HG03457 (cell line): Measurements from ENCODE around the gene PAK6.
A peak's percentile ranks its signal among the peaks of the same experiment; 100 is the strongest.

Experiments used
- ATAC-seq: cut with Tn5 transposase; IDR thresholded peaks from one replicate; pipeline ENCODE4 v1.9.1; 2021; ENCODE audit warnings: moderate number of reproducible peaks; ENCODE audit not compliant: unreplicated experiment

The PAK6 gene

GRCh38 chr15:40307421-40308211 is 68.8 kb downstream of the PAK6 start, which contains the start of gene PLCB2:
Gene PLCB2, minus strand, starts transcription at chr15:40307935. Its CDS starts 263 bp downstream, at chr15:40307672.
- ATAC-seq = no peak

GRCh38 chr15:40309344-40309862 is 70.5 kb downstream of the PAK6 start:
- ATAC-seq = no peak

DNA sequence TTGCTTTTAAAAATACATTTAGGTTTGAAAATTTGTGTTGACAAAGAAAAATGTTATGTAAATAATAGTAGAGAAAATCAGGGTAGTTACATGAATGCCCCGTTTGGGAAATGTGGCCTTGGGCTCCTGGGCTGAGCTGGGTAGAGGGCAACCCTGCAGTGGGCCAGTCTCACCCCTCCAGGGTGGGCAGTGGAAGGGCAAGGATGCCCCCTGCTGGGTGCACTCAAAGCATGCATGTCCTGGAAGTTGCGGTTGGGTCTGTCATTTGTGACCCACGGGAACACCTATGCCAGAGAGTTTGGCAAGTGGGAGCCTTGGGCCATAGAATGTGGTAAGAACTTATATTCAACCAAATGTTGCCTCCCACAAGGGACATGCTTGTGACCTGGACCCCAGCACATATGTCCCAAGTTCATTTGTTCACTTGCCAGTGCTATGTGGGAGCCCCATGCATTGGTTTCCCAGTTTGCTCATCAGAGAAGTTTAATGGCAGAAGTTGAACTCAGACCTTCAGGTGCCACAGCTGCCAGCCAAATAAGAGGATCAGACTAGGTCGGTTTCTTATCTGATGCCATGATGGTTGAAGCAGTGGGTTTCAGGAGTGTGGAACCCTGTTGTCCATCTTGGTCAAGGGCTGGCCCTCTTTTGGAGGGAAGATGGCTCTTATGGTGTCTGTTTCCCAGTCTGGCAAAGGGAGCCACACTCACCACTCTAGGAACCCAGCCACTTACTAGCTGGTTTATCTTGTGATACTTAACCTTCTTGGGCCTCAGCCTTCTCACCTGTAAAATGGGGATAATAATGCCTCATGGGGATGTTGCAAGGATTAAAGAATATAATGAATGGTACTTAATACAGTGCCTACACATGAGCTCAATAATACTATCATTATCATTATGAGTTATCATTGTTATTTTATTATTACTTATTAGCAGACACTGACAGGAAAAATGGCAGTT is 71.4 kb downstream of the PAK6 start:
- no peak for ATAC-seq

- ATAC-seq = no peak
These were observed 72.1 kb downstream of the PAK6 start for GRCh38 chr15:40310993-40311392.

DNA sequence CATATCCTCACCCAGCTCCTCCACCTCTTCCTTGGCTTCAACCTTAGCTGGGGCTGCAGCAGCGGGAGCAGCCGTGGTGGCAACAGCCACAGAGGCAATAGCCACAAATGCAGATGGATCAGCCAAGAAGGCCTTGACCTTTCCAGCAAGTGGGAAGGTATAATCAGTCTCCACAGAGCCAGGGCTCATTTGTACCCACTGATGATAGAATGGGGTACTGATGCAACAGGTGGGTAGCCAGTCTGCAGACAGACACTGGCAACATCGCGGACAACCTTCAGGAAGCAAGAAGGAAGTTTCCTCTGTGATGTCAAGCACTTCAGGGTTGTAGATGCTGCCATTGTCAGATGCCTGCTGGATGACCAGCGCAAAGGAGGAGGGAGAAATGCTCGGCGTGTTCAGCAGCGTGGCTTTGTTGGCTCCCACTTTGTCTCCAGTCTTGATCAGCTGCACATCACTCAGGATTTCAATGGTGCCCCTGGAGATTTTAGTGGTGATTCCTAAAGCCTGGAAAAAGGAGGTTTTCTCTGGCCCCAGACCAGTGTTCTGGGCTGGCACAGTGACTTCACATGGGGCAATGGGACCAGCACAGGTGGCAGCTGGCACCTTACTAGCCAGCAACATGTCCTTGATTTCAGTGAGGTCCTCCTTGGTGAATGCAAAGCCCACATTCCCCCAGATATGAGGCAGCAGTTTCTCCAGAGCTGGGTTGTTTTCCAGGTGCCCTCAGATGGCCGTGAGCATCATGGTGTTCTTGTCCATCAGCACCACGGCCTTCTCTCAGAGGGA is 73.7 kb downstream of the PAK6 start:
- no peak for ATAC-seq

DNA sequence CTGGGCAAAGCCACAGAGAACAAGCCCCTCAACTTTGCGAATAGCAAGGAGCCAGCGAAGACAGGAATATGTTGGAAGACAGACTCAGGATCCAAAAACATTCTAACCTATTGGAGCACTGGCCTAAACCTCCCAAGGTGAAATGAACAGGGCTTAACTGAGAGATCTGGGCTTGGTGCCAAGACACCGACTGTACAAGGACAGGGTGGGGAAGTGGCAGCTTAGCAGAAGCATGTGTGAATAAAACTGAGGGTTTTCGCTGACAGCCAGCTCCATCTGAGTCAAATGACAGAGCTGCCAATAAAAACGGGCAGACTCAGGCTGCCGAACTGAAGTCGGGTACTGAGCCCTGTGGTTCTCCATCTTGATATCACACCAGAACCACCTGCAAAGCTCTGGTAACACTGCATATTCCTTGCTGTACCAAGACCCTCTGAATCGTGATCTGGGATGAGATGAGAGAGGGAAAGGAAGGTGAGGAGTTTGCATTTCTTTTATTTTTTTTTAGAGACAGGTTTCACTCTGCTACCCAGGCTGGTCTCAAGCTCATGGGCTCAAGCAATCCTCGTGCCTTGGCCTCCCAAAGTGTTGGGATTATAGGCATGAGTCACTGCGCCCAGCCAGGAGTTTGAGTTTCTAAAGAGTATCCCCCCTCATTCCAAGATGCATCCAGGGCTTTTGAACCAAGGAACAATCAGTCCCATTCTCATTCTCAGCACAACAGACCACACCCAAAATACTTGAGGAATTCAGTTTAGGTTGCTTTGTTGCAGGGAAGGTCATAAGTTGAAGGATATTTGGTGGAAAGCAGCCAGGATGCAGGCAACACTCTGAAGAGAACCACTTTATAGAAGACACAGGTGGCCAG is 74.9 kb downstream of the PAK6 start:
- no peak for ATAC-seq

GRCh38 chr15:40314723-40315276 is 75.9 kb downstream of the PAK6 start:
- ATAC-seq = no peak

- ATAC-seq = no peak
These were observed 78.1 kb downstream of the PAK6 start for GRCh38 chr15:40316931-40317330.

DNA sequence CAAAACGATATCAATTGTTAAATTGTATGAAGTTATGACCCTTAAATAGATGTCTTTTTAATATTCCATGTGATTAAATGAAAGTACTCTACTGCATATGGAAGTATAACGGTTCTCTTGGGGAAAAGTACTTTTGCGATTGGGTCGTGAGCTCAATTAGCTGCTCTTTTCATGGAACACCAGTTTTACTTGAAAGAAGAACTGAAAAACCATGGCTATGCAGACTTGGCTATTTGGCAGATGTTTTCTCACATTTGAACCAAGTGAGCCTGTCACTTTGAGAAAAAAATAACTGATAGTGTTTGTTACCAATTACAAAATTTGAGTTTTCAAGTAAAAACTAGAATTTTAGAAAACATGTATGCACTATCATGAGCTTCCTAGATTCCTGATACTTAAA is 78.7 kb downstream of the PAK6 start:
- no peak for ATAC-seq

- ATAC-seq = no peak
These were observed 81.5 kb downstream of the PAK6 start for GRCh38 chr15:40320409-40320808.

DNA sequence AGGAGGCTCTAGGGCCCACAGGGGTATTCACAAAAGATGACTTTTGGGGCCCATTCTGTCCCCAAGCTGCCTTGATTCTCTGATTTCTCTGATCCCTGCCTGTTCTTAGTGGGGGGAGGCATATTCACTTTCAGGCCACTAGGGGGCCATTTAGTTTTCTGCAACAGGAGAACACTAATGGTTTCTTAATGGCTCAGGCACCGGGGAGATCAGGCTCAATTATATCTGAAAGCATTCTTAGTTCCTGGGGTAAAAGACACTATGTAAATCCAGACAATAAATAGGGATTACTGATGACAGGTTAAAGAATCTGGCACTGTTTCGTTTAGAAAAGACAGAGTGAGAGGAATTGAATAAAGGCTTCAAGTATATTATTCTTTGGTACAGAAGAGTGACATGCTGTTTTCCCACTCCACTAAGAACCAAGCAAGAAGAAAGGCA is 82.1 kb downstream of the PAK6 start:
- no peak for ATAC-seq

DNA sequence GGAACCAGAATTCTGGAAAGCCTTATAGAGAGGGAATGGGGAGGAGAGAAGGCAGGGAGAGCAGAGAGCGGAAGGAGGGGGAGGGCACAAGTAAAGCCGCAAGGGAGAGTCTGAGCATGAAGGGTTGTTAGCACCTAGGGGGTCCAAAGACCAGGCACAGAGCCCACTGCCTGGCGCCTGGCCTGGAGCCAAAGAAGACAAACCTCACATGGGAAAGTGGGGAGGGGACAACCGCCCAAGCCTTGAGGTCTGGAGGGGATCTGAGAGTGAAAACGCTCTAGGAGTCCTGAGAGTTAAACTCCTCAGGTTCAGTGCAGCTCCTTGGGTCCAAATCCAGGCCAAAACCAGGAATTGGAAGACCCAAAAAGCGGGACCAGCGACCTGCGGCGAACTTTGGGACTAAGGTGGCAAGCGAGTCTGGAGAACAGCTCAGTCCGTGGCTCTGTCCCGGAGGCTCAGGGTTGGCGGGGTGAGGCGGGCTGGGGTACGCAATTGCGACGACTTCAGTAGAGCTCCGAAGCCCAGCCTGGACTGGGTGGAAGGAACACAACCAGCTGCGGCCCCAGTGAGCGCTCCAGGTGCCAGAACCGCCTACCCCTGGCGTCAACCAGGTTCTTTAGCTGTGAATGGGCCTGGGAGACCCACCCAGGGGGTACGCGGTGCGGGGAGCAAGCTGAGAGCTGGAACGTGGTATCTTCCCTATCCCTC is 83.8 kb downstream of the PAK6 start:
- ATAC-seq = no peak

- peak; percentile 85 for ATAC-seq
These were observed 84.5 kb downstream of the PAK6 start, which contains the start of gene INAFM2 for GRCh38 chr15:40323239-40323952. Gene INAFM2, plus strand, starts transcription at chr15:40323692. Its CDS starts 364 bp downstream, at chr15:40324056.

DNA sequence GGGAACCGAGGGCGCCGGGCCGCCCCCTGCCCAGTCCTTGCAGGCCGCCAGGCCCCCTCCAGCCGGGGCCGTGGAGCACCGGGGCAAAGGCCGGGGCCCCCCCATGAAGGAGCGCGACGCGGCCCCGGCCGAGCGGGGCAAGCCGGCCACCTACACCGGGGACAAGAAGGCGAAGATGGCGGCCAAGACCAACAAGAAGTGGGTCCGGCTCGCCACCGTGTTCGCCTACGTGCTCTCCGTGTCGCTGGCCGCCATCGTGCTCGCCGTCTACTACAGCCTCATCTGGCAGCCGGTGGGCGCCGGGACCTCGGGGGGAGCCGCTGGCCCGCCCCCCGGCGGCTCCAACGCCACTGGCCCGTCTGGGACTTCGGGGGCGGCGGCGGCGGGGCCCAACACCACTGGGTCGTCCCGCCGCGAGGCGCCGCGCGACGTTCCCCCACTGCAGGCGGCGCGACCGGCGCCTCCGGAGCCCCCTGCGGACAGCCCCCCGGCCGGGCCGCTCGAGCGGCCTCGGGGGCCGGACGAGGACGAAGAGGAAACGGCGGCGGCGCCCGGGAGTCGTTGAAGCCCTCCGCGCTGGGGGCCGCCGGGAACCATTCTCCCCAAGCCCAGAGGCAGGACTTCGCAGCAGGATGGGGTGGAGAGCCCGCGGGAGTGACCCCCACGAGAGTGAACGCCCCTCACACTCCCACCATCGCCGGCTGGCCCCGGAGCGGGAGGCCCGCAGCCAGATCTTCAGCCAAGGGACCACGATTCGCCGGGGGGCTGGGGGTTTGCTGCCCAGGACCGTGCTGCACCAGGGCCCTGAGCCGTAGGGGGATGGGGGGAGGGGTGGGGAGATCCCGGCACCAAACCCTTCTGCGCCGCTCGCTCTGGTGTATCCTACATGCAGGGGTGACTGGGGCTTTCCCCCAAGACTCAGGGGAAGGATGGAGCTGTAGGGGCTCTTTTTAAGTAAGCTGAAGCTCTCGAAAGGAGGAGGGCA is 85.4 kb downstream of the PAK6 start:
- ATAC-seq = no peak

- no peak for ATAC-seq
These were observed 86.3 kb downstream of the PAK6 start for GRCh38 chr15:40325188-40325587.

- no peak for ATAC-seq
These were observed 86.8 kb downstream of the PAK6 start for GRCh38 chr15:40325700-40326099.
